ENCODE data around the gene RANBP17.
A peak's percentile ranks its signal among the peaks of the same experiment; 100 is the strongest.
"Not testable (repeated sequence)": the region's sequence is repeated elsewhere in the genome, so short reads cannot be mapped to it uniquely, and the experiment has no call there.

Gene RANBP17

DNA sequence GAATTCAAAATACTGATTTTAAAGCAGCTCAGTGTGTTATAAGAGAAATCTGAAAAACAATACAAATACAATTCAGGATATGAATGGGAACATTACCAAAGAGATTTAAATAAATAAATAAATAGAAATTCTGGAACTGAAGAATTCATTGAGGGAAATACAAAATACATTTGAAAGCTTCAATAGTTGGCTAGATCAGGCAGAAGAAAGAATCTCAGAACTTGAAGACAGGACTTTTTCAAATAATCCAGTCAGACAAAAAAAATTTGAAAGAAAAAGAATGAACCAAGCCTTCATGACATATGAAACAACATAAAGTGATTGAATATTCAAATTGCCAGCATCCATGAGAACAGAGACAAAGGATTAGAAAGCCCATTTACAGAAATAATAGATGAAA lies 387.6 kb downstream of the RANBP17 start:
- no peak for DNase-seq (ENCODE audit: low read depth)

DNA sequence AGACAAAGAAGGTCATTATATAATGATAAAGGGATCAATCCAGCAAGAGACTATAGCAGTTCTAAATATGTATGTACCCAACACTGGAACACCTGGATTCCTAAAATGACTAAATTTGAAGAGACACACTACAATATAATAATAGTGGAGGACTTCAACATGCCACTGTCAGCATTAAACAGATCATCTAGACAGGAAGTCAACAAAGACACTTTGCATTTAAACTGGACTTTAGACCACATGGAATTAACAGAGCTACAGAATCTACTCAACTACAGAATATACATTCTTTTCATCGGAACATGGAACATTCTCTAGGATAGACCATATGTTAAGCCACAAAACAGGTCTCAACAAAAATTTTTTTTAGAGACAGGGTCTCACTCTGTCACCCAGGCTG lies 388.9 kb downstream of the RANBP17 start:
- no peak for DNase-seq (ENCODE audit: low read depth)

DNA sequence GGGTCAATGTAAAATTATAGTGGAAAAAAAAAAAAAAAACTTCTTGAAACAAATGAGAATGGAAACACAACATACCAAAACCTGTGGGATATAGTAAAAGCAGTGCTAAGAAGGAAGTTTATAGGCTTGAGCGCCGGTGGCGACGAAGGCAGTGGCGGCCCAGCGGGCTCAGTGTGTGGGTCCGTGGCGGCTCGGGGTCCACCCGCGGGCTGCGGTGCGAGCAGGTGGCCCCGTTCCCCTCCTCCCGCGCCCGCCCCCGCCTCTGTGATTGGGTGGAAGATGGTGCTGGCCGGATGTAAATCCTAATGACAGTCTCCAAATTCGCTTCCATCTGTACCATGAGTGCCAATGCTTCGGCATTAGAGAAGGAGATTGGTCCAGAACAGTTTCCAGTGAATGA lies 389.7 kb downstream of the RANBP17 start:
- no peak for DNase-seq (ENCODE audit: low read depth)

DNA sequence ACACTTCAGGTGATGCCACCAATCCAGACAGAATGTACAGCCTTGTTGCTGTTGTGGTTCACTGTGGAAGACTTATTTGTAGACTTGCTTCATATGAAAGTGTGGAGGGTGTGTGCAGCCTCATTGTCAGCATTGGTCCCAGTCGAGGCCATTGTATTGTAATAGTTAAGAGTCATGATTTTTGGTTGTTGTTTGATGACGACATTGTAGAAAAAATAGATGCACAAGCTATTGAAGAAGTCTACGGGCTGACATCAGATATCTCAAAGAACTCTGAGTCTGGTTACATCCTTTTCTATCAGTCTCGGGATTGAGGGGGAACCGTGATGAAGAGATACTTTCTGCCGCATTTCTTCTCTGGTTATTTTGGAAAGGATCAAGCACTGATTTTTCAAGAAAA lies 390.9 kb downstream of the RANBP17 start:
- no peak for DNase-seq (ENCODE audit: low read depth)

DNA sequence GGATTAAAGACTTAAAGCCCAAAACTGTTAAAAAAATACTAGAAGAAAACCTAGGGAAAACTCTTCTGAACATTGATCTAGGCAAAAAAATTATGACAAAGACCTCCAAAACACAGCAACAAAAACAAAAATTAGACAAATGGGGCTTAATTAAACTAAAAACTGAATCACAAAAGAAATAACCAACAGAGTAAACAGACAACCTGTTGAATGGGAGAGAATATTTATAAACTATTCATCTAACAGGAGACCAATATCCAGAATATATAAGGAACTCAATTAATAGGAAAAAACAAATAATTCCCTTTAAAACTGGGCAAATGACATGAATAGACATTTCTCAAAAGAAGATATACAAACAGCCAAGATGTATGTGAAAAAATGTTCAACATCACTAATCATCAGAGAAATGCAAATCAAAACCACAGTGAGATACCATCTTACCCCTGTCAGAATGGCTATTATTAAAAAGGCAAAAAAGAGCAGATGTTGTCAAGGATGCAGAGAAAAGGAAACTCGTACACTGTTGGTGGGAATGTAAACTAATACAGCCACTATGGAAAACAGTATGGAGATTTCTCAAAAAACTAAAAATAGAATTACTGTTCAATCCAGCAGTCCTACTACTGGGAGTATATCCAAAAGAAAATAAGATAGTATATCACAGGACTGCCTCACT lies 397.1 kb downstream of the RANBP17 start:
- DNase-seq (ENCODE audit: low read depth): no peak

DNA sequence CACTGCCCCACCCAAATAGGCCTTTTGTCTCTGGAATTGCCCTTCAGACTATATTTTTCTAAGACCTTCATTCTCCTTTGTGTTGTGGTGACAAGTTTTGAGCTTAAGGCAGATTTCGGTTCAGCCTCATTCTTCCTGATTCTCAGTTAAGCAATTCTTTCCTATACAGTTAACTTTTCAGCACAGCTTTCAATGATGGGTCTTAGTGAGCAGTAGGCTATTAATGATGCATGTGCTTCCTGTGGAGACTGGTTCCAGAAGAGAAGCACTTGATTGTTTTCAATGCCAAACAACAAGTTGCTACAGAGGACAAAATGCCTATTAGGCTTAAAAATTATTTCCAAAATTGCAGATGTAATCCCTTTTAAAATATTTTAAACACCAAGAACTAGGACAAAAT lies 399.5 kb downstream of the RANBP17 start:
- no peak for DNase-seq (ENCODE audit: low read depth)

DNA sequence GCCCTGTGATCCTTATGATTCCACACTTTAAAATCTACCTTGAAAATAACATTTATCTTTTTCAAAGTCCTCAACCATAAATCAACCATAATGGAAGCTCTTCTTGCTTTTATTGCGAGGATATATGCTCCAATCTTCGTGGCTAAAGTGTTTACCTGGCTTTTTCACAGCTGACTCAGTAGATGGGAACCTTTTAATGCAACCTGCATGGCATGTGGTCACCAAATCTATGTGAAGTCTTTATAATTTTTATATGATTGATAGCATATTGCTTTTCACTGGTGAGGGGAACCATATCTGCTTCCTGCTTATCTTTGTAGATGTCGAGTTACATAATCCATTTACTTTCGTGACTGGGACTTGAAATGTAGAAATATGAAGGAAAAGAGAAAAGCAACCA lies 400.1 kb downstream of the RANBP17 start:
- no peak for DNase-seq (ENCODE audit: low read depth)

DNA sequence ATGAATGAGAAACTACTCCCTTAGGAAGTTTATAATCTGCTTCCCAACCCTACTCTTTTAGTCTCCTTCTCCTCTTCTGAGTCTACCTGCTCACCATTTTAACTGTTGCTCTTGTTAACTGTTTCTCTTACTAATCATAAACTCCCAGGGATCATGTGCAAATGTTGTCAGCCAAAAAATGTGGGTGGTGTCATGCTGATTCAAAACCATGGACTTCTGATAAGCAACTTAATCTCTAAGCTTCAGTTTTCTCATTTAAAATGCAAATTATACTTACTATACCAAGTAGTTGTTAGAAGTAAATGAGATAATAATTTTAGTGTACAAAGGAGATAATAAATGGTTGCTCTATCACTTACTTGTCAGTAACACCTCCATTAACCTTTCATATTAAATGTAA lies 401.4 kb downstream of the RANBP17 start:
- no peak for DNase-seq (ENCODE audit: low read depth)

DNA sequence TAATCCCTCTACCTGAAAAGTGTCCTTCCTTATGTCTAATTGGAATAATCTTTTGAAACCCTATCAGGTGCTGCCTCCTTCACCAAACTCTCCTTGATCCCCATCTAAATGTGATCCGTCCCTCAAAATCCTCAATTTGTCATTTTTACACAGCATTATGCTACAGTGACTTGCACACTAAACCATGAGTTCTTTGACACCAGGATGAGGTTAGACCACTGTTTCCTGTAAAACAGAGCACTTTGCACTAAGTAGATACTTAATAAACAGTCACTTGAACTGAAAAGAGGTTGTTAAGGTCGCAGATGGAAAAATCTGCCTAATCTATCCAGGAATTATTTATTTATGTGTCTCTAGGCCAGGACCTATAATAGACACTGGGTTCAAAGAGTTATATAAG lies 403.0 kb downstream of the RANBP17 start:
- no peak for DNase-seq (ENCODE audit: low read depth)

DNA sequence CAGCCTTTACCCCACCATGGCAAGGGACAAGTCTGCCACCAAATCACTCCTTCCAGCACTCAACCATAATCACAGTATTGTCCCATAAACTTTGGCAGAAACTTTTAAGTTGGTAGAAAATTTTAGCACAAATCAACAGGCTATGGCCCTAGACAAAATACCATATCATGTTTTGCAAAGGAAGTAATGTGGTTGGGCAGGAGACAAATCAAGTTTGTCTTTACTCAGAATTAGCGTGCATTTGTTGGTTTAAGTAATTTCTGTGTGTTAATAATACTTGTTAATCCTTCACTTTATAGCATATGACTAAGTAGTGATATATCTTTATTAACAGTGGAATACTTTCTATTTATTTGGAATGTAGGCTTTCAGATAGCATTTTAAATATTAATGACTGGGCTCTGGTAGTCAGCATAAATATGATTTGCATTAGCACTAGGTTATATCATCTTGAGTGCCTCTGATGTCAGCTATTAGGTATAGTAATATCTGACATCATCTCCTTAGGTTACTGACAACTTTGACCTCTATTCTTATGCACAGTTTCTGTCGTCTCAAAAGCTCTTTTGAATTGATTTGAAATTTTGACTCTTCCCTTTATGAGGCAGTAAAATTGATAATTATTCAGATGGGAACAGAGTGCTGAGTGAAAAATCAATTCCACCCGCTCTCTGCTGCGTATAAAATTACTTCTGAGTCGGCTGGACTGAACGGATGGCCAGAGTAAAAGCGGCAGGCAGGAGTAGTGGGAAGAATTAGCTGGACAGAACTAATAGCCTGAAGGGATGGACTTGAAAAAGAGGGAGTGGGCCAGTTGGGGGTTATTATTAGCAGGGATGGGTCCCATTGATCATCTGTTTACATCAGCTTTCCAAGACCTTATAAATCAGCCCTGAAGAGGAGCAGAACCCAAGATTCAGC lies 407.1 kb downstream of the RANBP17 start:
- DNase-seq (ENCODE audit: low read depth): no peak

DNA sequence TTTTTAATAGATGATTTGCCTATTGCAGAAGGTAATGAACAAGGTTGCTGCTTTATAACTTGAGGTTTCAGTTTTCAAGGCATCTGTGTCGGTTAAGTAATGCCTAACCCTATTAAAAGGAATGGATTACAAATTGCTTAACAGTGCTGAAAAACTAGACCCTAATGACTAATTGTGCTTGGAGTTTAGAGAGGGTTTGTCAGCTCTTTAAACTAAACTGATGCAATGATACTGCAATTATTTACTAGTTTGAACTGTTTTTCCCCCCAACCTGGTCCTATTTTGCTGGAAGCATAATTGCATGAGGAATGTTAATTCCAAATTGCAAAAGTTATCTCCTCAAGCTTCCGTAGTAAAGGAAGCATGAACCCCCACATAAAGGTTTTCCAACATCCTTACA lies 407.9 kb downstream of the RANBP17 start:
- peak; percentile 74 for DNase-seq (ENCODE audit: low read depth)

DNA sequence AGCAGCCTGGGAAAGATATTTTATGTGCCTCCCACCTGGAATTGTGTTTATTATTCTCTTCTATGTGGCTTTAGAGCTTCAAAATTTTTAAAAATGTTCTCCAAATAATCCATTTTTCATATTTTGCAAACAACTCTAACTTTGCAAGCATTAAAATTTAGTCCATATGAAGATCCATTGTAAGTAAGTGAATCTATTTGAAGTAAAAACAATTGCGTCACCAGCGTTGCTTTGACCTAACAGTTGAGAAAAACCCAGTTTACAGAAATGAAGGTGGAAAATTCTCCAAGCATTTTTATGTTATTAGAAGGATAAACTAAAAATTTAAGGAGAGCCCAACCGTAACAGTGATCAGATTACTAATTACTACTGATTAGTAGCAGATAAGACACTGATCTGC lies 408.3 kb downstream of the RANBP17 start:
- DNase-seq (ENCODE audit: low read depth): no peak

DNA sequence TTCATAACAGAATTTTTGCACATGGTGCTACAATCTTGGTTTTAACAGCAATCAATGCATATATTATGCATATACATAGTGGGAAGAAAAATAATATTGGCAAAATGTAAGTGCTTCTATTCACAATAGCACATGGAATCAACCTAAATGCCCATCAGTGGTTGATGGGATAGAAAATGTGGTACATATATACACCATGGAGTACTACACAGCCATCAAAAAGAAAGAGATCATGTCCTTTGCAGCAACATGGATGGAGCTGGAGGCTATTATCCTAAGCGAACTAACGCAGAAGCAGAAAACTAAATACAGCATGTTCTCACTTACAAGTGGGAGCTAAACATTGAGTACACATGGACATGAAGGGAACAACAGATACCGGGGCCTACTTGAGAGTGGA lies 410.0 kb downstream of the RANBP17 start:
- DNase-seq (ENCODE audit: low read depth): no peak

DNA sequence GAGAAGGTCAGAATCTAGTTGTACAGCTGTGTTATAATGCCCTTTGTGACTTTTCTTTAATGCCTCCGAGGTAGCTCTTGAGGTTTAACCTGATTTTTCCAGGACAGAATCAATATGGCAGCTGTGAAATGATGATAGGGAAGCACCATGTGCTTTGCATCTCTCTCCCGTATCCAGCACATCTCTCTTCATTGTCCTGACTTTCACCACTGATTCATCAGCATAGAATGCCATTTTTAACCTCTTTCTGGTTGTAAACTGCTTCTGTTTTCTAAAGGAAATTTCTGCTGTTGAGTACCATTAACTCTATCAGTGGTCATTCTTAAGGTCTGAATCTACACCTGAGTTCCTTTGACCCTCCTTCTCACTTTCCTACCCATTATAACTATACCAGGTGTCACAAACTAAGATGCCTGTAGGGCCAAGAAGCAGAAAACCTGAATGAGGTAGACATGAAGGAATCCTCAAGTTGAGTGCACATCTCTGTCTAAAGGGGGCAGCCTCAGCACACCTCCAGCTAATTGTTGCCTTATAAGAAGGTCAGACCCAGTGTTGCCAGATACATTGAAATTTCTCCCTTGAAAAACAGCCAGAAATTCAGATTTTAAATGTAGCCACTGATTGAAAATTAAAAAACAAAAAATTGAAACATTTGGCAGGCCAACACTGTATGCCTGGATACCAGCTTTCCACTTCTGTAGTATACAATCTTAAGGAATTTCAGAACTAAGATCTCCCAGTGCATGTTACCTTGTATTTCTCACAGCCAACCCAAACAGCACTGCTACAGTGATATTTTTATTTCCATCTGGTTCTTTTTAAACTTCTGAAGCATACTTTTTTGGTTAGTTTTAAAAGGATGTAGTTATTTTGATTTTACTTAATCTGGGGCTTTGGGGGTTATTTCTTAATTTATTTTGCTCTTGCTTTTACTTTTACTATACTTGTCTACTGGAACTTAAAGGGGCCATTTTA lies 411.5 kb downstream of the RANBP17 start:
- no peak for DNase-seq (ENCODE audit: low read depth)

DNA sequence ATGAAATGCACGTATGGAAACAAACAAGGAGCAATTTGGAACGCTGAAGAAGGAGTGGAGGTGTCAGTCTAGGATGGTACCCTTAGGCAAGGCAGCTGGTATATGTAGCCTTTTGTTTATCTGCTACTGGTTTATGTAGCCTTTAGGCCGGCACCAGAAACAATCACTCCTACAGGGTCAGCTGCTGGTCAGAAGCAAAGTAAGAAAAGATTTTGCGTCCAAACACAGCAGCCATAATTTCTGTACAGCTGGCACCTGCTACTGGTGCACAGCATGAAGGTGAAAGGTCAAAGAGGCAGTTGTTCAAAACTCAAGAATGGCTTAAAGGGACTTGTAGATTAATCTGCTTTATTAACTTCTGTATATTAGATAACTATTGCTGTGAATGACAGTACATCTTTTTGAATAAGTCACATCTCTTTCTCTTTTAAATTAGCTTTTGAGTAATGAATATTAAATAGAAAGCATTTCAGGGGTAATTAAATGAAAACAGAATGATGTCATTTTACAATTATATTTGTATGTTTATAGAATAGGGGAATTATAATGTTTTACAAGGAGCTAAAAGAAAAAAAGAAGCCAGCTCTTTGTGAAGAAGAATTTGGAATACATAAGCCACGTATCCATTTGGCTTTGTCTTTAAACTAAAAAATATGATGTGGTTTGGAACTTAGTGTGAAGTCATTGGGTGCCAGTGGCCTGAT lies 414.2 kb downstream of the RANBP17 start:
- no peak for DNase-seq (ENCODE audit: low read depth)

DNA sequence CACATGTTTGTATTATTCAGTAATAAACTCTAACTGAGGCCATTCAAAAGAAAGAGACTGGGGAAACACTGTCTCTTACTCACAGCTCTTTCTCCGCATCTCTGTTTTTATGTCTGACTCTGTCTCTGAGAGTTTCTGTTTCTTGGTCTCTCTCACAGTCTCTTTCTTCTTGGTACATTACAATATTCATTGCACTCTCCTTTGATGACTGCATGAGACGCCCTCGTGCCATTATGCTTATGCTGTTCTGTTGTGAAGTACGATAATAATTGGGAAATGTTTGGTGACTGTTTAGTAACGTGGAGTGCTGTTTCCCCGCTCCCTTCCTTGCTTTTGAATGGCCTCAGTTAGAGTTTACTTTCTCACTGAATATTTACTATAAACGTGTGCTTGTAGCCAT lies 421.9 kb downstream of the RANBP17 start:
- DNase-seq (ENCODE audit: low read depth): no peak

DNA sequence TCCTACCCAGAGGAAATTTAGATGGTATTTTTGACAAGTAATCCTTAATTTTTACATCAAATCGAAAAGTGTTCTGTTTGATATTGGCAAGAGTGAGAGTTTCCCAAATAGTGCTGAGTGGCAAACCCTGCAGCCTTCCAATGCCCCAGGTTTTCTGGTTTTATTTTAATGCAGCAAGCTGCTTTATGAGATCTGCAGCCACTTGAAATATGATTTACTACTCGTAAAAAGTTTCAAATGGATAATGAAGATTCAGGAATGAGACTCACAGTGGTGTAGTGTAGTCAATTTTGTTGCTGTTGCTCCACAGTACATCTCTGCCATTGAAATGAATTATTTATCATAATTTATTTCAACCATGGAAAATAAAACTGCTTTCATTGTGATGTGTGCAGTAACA lies 423.6 kb downstream of the RANBP17 start:
- DNase-seq (ENCODE audit: low read depth): no peak

DNA sequence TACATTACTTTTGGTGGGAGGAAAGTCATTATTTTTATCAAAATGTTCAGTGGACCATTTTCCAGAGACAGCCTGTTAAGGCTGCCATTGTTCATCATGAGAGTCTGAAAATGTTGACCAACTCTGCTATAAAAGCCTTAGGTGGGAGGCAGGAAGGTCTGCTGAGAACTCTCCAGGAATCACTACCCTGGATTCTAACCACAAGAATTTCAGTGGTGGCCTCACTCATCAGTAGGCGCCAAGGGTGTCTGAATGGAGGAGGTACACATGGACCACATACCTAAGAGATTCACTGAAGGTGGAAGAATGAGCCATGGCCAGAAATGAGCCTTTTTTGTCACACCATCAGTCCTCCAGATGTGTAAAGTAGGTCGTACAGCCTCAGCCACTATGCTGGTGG lies 426.2 kb downstream of the RANBP17 start:
- no peak for DNase-seq (ENCODE audit: low read depth)

DNA sequence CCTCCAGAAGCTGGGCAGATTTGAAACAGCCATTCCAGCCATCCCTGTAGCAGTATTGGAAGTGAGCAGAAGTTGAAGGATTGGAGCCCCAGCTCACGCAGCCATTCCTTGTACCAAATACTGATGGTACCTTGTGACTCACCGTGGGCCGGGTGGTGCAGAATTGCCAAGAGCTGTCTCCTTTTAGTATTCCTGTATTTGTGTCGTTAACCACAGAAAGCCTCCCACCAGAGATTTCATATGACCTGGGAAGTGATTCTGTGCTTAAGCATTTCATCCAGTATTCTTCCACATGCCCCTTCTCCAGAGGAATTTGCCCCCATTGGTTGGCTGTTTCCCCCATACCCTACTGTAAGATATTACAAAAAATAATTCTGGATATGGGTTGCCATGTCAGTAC lies 429.6 kb downstream of the RANBP17 start:
- DNase-seq (ENCODE audit: low read depth): no peak

DNA sequence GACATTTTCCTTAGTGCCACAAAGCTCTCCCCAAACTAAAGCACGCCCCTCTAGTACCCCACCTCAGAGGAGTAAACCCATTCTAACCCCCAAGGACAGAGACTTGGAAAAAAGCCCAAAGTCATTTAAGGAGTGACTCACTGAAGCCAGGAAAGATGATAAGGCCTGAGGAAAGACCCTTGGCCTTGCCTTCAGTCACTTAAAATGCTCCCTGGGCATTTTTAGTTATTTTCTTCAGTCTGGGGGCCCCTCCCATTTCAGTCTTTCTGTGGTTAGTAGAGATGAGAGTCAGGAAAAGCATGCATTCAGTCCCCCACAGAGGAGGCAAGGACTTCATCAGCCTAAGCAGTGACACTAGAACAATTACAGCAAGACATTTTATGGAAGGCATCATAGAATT lies 433.5 kb downstream of the RANBP17 start:
- DNase-seq (ENCODE audit: low read depth): no peak

DNA sequence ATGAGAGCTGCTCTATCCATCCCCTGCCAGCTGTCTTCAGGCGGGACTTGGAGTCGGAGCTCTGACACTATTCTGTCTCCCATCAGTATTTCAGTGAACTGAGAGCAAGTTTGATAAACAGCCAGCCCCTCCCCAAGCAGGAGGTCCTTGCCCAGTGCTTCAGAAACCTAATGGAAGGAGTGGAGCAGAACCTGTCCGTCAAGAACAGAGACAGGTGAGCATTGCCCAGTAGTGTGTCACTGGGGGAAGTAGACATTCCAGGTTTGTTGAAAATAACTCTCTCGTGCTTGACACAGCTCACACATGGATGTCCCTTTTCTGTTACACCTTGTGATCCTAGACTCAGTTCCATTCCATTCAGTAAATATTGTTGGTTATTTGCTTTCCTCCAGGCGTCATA lies 434.0 kb downstream of the RANBP17 start:
- DNase-seq (ENCODE audit: low read depth): no peak

DNA sequence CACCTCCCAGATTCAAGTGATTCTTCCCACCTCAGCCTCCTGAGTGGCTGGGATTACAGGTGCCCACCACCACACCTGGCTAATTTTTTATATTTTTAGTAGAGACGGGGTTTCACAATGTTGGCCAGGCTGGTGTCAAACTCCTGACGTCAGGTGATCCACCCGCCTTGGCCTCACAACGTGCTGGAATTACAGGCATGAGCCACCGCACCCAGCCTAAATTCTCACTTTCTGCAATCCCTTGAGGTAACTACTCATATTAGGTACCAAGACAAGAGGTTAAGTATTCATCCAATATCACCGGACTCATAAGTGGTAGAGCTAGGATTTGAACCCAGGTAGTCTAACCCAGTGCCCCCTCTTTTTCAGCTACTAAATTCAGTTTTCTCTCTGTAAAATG lies 436.1 kb downstream of the RANBP17 start:
- not testable (repeated sequence) for DNase-seq (ENCODE audit: low read depth)

Measured in fibroblast of gingiva (primary cell).